GM21423 (cell line): ENCODE results near the gene CIDEC.

Experiments
- ATAC-seq: cut with Tn5 transposase; IDR thresholded peaks from one replicate; pipeline ENCODE4 v1.9.1; 2021; ENCODE audit warnings: mild to moderate bottlenecking, moderate library complexity; ENCODE audit not compliant: unreplicated experiment

CIDEC gene

GRCh38 chr3:9817436-9817835 is 62.6 kb downstream of the CIDEC start:
- ATAC-seq: no peak
